H1 (cell line): Measurements from ENCODE around the gene DGKZ. TPM values are rescaled to one million over a fixed set of nuclear protein-coding genes. Genes with fewer than 3 reads are reported as not detected.

Source experiments
- CTCF ChIA-PET: fragments of 300-600 bp; sonication (Branson Sonifier 250); formaldehyde crosslinking; loops from one replicate; lab custom pipeline; 2021; ENCODE audit not compliant: partially characterized antibody; lab: Charles Lee
- POLR2A ChIA-PET: fragments of 300-600 bp; sonication (Branson Sonifier 250); formaldehyde crosslinking; loops from one replicate; lab custom pipeline; 2021; ENCODE audit warnings: inconsistent platforms; ENCODE audit not compliant: partially characterized antibody; lab: Charles Lee
- DNase-seq, 2 experiments: peaks; one replicate each; pipeline versions ENCODE4 v3.0.0 to v3.0.0-alpha.2; 2010 to 2022; ENCODE audit warnings: low spot score in 2 of 2, low read depth in 1 of 2, mixed read lengths in 1 of 2
- FAIRE-seq: peaks from 2 replicates; lab custom pipeline; 2011; peaks lifted over from hg19 to GRCh38; lab: Jason Lieb, UNC
- H2AFZ ChIP-seq: 2 replicates; pipeline ENCODE4 v1.8.1; 2012; ENCODE audit warnings: low read length, inconsistent platforms
- H2AK5ac ChIP-seq: 2 replicates; pipeline ENCODE4 v1.6.1; 2013; ENCODE audit warnings: low read depth, low read length
- H2BK120ac ChIP-seq: replicated peaks from 2 replicates; pipeline ENCODE3; 2013; ENCODE audit warnings: low read depth, low read length, inconsistent platforms
- H2BK12ac ChIP-seq: 2 replicates; pipeline ENCODE4 v1.6.1; 2013; ENCODE audit warnings: low read depth, low read length
- H2BK15ac ChIP-seq: 2 replicates; pipeline ENCODE4 v1.6.1; 2013; ENCODE audit warnings: low read length
- H2BK20ac ChIP-seq: 2 replicates; pipeline ENCODE4 v1.6.1; 2013; ENCODE audit warnings: low read length
- H2BK5ac ChIP-seq: 2 replicates; pipeline ENCODE4 v1.6.1; 2013; ENCODE audit warnings: low read depth, low read length
- H3K14ac ChIP-seq: 2 replicates; pipeline ENCODE4 v1.6.1; 2013; ENCODE audit warnings: inconsistent platforms; ENCODE audit not compliant: insufficient read length
- H3K18ac ChIP-seq: 2 replicates; pipeline ENCODE4 v1.6.1; 2013; ENCODE audit warnings: low read length; ENCODE audit errors: extremely low read depth
- H3K23ac ChIP-seq: 2 replicates; pipeline ENCODE4 v1.6.1; 2013; ENCODE audit warnings: inconsistent platforms; ENCODE audit not compliant: insufficient read length
- H3K23me2 ChIP-seq: 2 replicates; pipeline ENCODE4 v1.6.1; 2013; ENCODE audit warnings: low read depth, low read length
- H3K27ac ChIP-seq: 2 replicates; pipeline ENCODE4 v1.6.1; 2011; ENCODE audit warnings: low read depth, low read length, inconsistent platforms
- H3K27me3 ChIP-seq, 4 experiments: replicated peaks in 1 of 4; 1 replicate in 1 of 4; 2 replicates in 3 of 4; pipeline versions ENCODE4 v1.6.1 to v1.8.1; 2011 to 2013; ENCODE audit warnings: low read length in 3 of 4, mild to moderate bottlenecking in 3 of 4, inconsistent platforms in 2 of 4, mixed read lengths in 2 of 4, moderate library complexity in 1 of 4; ENCODE audit not compliant: control insufficient read depth in 3 of 4, insufficient read depth in 3 of 4; ENCODE audit errors: extremely low read depth in 1 of 4
- H3K36me3 ChIP-seq, 4 experiments: 2 replicates each; pipeline versions ENCODE4 v1.6.1 to v1.8.1; 2011 to 2013; ENCODE audit warnings: mild to moderate bottlenecking in 4 of 4, low read length in 3 of 4, moderate library complexity in 2 of 4, control low read depth in 1 of 4, inconsistent platforms in 1 of 4; ENCODE audit not compliant: insufficient read depth in 4 of 4, control insufficient read depth in 2 of 4
- H3K4ac ChIP-seq: replicated peaks from 2 replicates; pipeline ENCODE3; 2013; ENCODE audit warnings: low read length, low read depth, mixed read lengths, inconsistent platforms; ENCODE audit not compliant: insufficient read length
- H3K4me1 ChIP-seq, 4 experiments: replicated peaks in 1 of 4; 1 replicate in 1 of 4; 2 replicates in 3 of 4; pipeline versions ENCODE4 v1.6.1 to v1.8.1; 2011 to 2013; ENCODE audit warnings: low read length in 3 of 4, inconsistent platforms in 2 of 4, mixed read lengths in 1 of 4; ENCODE audit not compliant: insufficient read depth in 4 of 4, control insufficient read depth in 3 of 4
- H3K4me2 ChIP-seq, 2 experiments: 2 replicates each; pipeline versions ENCODE4 v1.6.1 to v1.8.1; 2011 to 2013; ENCODE audit warnings: low read depth in 2 of 2, low read length in 2 of 2, control low read depth in 1 of 2, inconsistent platforms in 1 of 2, mild to moderate bottlenecking in 1 of 2; ENCODE audit not compliant: insufficient read depth in 1 of 2
- H3K4me3 ChIP-seq, 4 experiments: fragments of 200-600, 300-600 bp in 1 of 4; sonication (generic), shearing (Covaris generic), sonication (Bioruptor Twin) in 1 of 4; 2 replicates each; pipeline versions ENCODE4 v1.5.1 to v1.8.1; 2011 to 2016; ENCODE audit warnings: low read length in 4 of 4, low read depth in 3 of 4, control low read depth in 2 of 4, inconsistent platforms in 2 of 4, mild to moderate bottlenecking in 2 of 4, mixed read lengths in 1 of 4, moderate library complexity in 1 of 4; ENCODE audit not compliant: insufficient read depth in 2 of 4; ENCODE audit errors: extremely low read depth in 1 of 4
- H3K56ac ChIP-seq: replicated peaks from 2 replicates; pipeline ENCODE3; 2013; ENCODE audit warnings: low read depth, mild to moderate bottlenecking, mixed read lengths, low read length, inconsistent platforms; ENCODE audit not compliant: insufficient read length
- H3K79me1 ChIP-seq: 2 replicates; pipeline ENCODE4 v1.6.1; 2013; ENCODE audit warnings: low read depth, low read length, control low read depth
- H3K79me2 ChIP-seq, 2 experiments: 2 replicates each; pipeline versions ENCODE4 v1.6.1 to v1.8.1; 2012 to 2013; ENCODE audit warnings: low read length in 2 of 2, mild to moderate bottlenecking in 2 of 2, inconsistent platforms in 1 of 2; ENCODE audit not compliant: insufficient read depth in 2 of 2, control insufficient read depth in 1 of 2
- H3K9ac ChIP-seq, 4 experiments: replicated peaks in 1 of 4; 1 replicate in 1 of 4; 2 replicates in 3 of 4; pipeline versions ENCODE4 v1.6.1 to v1.8.1; 2011 to 2013; ENCODE audit warnings: low read depth in 3 of 4, low read length in 3 of 4, control low read depth in 2 of 4, mild to moderate bottlenecking in 2 of 4, moderate library complexity in 2 of 4, inconsistent platforms in 1 of 4; ENCODE audit errors: extremely low read depth in 1 of 4
- H3K9me3 ChIP-seq, 2 experiments: 2 replicates each; pipeline versions ENCODE4 v1.6.1 to v1.8.1; 2012 to 2013; ENCODE audit warnings: mild to moderate bottlenecking in 2 of 2, moderate library complexity in 2 of 2, control low read depth in 1 of 2, inconsistent platforms in 1 of 2, low read depth in 1 of 2, low read length in 1 of 2, mixed read lengths in 1 of 2; ENCODE audit not compliant: insufficient read depth in 2 of 2
- H4K20me1 ChIP-seq, 2 experiments: replicated peaks in 1 of 2; 2 replicates each; pipeline versions ENCODE3 to v1.8.1; 2011 to 2013; ENCODE audit warnings: inconsistent platforms in 2 of 2, low read length in 2 of 2, mild to moderate bottlenecking in 1 of 2; ENCODE audit not compliant: insufficient read depth in 2 of 2, control insufficient read depth in 1 of 2
- H4K5ac ChIP-seq: 2 replicates; pipeline ENCODE4 v1.6.1; 2013; ENCODE audit warnings: low read length, low read depth, mixed read lengths, inconsistent platforms; ENCODE audit not compliant: insufficient read length
- H4K8ac ChIP-seq: 2 replicates; pipeline ENCODE4 v1.8.0; 2013; ENCODE audit warnings: mild to moderate bottlenecking, moderate library complexity, low read length, inconsistent platforms; ENCODE audit not compliant: insufficient read depth; ENCODE audit errors: extremely low read depth
- H4K91ac ChIP-seq: replicated peaks from 2 replicates; pipeline ENCODE3; 2013; ENCODE audit warnings: low read length, mixed read lengths, inconsistent platforms; ENCODE audit not compliant: insufficient read length
- BCL11A ChIP-seq, 2 experiments: IDR thresholded peaks; one replicate each; pipeline ENCODE4 v1.6.1; 2011; ENCODE audit warnings: low read depth in 2 of 2, low read length in 2 of 2, mild to moderate bottlenecking in 2 of 2
- BRCA1 ChIP-seq: IDR thresholded peaks from 2 replicates; pipeline ENCODE4 v1.6.1; 2012; ENCODE audit warnings: low read depth, low read length, improper control_type of control experiment
- CHD1 ChIP-seq: IDR thresholded peaks from 2 replicates; pipeline ENCODE4 v1.6.1; 2012; ENCODE audit warnings: low read depth, low read length, improper control_type of control experiment
- EGR1 ChIP-seq: IDR thresholded peaks from 2 replicates; pipeline ENCODE4 v1.6.1; 2011; ENCODE audit warnings: low read depth, low read length, borderline replicate concordance
- GTF2F1 ChIP-seq: IDR thresholded peaks from 2 replicates; pipeline ENCODE4 v1.6.1; 2012; ENCODE audit warnings: low read depth, low read length, improper control_type of control experiment, borderline replicate concordance
- POLR2AphosphoS5 ChIP-seq: IDR thresholded peaks from 2 replicates; pipeline ENCODE4 v1.6.1; 2011; ENCODE audit warnings: low read depth, low read length
- RAD21 ChIP-seq, 2 experiments: IDR thresholded peaks in 1 of 2; conservative IDR thresholded peaks in 1 of 2; 2 replicates each; pipeline ENCODE4 v1.6.1; 2011; ENCODE audit warnings: low read depth in 2 of 2, low read length in 2 of 2, improper control_type of control experiment in 1 of 2, inconsistent platforms in 1 of 2, mild to moderate bottlenecking in 1 of 2, moderate library complexity in 1 of 2
- WGBS, 2 experiments: shearing (Covaris generic) in 1 of 2; methylation state at CpG; one replicate each; pipeline versions ENCODE4 v1.1.6 to v1.1.7; 2013 to 2015; ENCODE audit warnings: low lambda C conversion rate in 2 of 2, mixed read lengths in 2 of 2, inconsistent platforms in 1 of 2, low coverage in 1 of 2, missing lambda C conversion rate in 1 of 2; ENCODE audit not compliant: insufficient replicate concordance in 2 of 2, insufficient coverage in 1 of 2, insufficient read length in 1 of 2; ENCODE audit errors: extremely low coverage in 1 of 2, missing lambda C conversion rate in 1 of 2; 5-methylcytosine and 5-hydroxymethylcytosine counted together
- polyA plus RNA-seq, 7 experiments: library from polyadenylated mRNA; depleted of rRNA in 3 of 7; stranded (reverse) in 5 of 7; unstranded in 2 of 7; fragments of >200 nt in 5 of 7; fragments of 200-250 nt in 2 of 7; gene quantifications; 1 replicate in 5 of 7; 2 replicates in 1 of 7; 4 replicates in 1 of 7; pipeline versions ENCODE4 v1.2.1 to v1.2.3, GENCODE V29; 2011 to 2013; ENCODE audit warnings: missing spikeins in 2 of 7, mixed read lengths in 2 of 7
- total RNA-seq: library from RNA; stranded (reverse); fragmentation: NEBNext Ultra II Directional; extraction: Animal tissue kit (Norgen Biotek cat#: 25700); gene quantifications from 2 replicates; pipeline ENCODE4 v1.2.1, GENCODE V29; 2021
- TF ChIP-seq, protein P1 (sequence below): IDR thresholded peaks from 2 replicates; pipeline ENCODE4 v1.6.1; 2012; ENCODE audit warnings: inconsistent platforms
- TF ChIP-seq, protein P2 (sequence below): IDR thresholded peaks from 2 replicates; pipeline ENCODE4 v1.6.1; 2011; ENCODE audit warnings: low read depth, mild to moderate bottlenecking, low read length; ENCODE audit not compliant: insufficient read depth

Gene DGKZ
- total and polyA plus RNA-seq, 2 of the 8 experiments (the other 6 are each of a cell fraction or from before 2014, with no cell fraction given) = 84.4 to 184 TPM

DNA sequence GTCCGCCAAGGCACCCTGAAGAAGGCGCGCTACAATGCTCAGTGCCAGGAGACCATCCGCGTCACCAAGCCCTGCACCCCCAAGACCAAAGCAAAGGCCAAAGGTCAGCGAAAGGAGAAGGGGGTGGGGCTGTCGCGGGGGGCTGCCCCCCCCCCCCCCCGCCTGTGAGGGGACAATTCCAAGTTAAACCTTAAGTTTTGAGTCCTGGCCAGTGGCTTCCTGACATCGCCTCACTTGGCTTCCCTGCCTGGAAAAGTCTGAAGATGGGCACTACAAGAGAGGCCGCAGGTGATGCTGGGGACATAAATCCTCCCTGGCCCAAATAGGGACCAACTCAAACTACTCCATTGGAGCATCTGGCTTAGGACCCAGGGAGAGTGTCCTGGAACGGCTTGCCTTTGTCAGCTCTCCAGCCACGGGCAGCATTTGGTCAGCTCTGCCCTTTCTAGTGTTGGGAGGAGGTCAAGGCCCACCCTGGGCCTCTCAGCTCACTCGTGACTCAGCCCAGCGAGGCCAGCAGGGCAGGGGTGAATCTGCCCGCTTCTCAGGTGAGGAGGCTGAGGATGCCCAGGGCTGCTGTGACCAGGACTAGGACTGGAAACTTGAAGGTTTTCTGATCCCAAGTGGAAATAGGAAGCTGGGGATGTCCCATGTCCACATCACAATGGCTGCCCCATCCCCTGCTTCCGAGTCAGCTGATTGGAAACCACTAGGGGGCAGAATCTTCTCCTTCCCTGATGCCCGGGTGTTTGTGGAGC lies 35.6 kb downstream of the DGKZ start:
- Histone ChIP-seq H4K91ac (no peak overlapping the region), H3K4me3 (peak overlapping the region; percentile 71 to 88 (median 77)), H3K14ac (no peak overlapping the region), H3K4ac (no peak overlapping the region), H3K4me2 (peak overlapping the region; percentile 69 to 80), H3K9me3 (no peaks in the 10 kb centered on the region), H3K23me2 (peaks cover 9% of the 10 kb centered on the region; the same call in 1 of the 2 replicates), H2BK12ac (no peak overlapping the region), H3K56ac (no peak overlapping the region), H3K36me3 (peaks cover 0 to 8% (median 0%) of the 10 kb centered on the region in 4 experiments; a peak in 3 of 8 replicates), H3K79me2 (no peaks in the 10 kb centered on the region; a peak in 1 of 4 replicates), H4K20me1 (peaks cover 11 to 21% of the 10 kb centered on the region in 2 experiments), H3K23ac (no peak overlapping the region), H3K79me1 (no peaks in the 10 kb centered on the region), H3K27me3 (peaks cover 0 to 8% (median 4%) of the 10 kb centered on the region in 4 experiments; a peak in 3 of 7 replicates), H2AFZ (no peak overlapping the region), H2AK5ac (no peak overlapping the region), H2BK15ac (no peak overlapping the region; the same call in 1 of the 2 replicates), H4K8ac (peak overlapping the region; percentile 3; the same call in 1 of the 2 replicates), H4K5ac (no peak overlapping the region), H2BK20ac (no peak overlapping the region), H3K18ac (peak overlapping the region; percentile 85; the same call in 1 of the 2 replicates), H2BK120ac (no peak overlapping the region), H3K4me1 (peaks cover 0 to 19% (median 13%) of the 10 kb centered on the region in 4 experiments; a peak in 6 of 7 replicates), H3K9ac (peak overlapping the region in 2 of 4 experiments; percentile 93 to 95; a peak in 2 of 7 replicates), H3K27ac (no peak overlapping the region), H2BK5ac (no peak overlapping the region)
- CTCF ChIA-PET = interaction anchor here (0.6 to 2.8 kb wide), 50 partner anchors 9 to 839 kb away, joined by 3 to 21 read pairs (median 4); partner anchors contain the start of genes CHRM4, CREB3L1 and F2
- POLR2A ChIA-PET = interaction anchor here (0.9 to 2.4 kb wide), 11 partner anchors 10 to 152 kb away, joined by 3 to 17 read pairs (median 4); partner anchors contain the start of genes CHRM4 and DGKZ
- peak in 1 of 2 experiments; percentile 72 for DNase-seq
- WGBS, 2 experiments = 45% methylated on average over 15 of the region's 18 CpGs; no CpG with 5 or more reads in 1 of the 2 experiments
- no peak for FAIRE-seq
- TF ChIP-seq EGR1 (no peak), BCL11A (IDR thresholded peaks at IDR 0.05; ENCODE audit: low read depth in 2 of 2, low read length in 2 of 2) (no peak), GTF2F1 (no peak), POLR2AphosphoS5 (0 out of 2 replicates have a peak, but pooled peaks have one; percentile 11), CHD1 (no peak), RAD21 (IDR thresholded peaks at IDR 0.05 in 1 of 2, conservative IDR thresholded peaks at IDR 0.05 in 1 of 2; ENCODE audit: low read depth in 2 of 2, low read length in 2 of 2) (peak; percentile 36 to 58), BRCA1 (no peak)
- TF ChIP-seq, protein P1, sequence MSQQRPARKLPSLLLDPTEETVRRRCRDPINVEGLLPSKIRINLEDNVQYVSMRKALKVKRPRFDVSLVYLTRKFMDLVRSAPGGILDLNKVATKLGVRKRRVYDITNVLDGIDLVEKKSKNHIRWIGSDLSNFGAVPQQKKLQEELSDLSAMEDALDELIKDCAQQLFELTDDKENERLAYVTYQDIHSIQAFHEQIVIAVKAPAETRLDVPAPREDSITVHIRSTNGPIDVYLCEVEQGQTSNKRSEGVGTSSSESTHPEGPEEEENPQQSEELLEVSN = no peak
- TF ChIP-seq, protein P2, sequence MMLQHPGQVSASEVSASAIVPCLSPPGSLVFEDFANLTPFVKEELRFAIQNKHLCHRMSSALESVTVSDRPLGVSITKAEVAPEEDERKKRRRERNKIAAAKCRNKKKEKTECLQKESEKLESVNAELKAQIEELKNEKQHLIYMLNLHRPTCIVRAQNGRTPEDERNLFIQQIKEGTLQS = 0 out of 2 replicates have a peak, but pooled peaks have one; percentile 33
